CD4-positive, alpha-beta memory T cell (primary cell): ENCODE data around the gene DAAM1. TPM values are rescaled to one million over a fixed set of nuclear protein-coding genes. Genes with fewer than 3 reads are reported as not detected.

Experiments used
- CTCF ChIA-PET: fragments of 350-600 bp; sonication (Branson Sonifier 250); formaldehyde crosslinking; loops from one replicate; lab custom pipeline; 2021; ENCODE audit warnings: inconsistent platforms; ENCODE audit not compliant: partially characterized antibody; lab: Charles Lee
- POLR2A ChIA-PET: fragments of 350-600 bp; sonication (Branson Sonifier 250); formaldehyde crosslinking; loops from one replicate; lab custom pipeline; 2021; ENCODE audit not compliant: partially characterized antibody; lab: Charles Lee
- DNase-seq, 5 donors: peaks; one replicate each; pipeline versions ENCODE4 v3.0.0 to v3.0.0-alpha.2; 2020 to 2022; ENCODE audit warnings: mixed read lengths in 1 of 5
- H3K27ac ChIP-seq: one replicate; pipeline ENCODE4 v1.7.0; 2013; ENCODE audit warnings: low read depth, low read length
- H3K27me3 ChIP-seq: 2 replicates; pipeline ENCODE4 v1.7.0; 2013; ENCODE audit warnings: mild to moderate bottlenecking, low read length, moderate library complexity; ENCODE audit not compliant: insufficient read depth
- H3K36me3 ChIP-seq: 2 replicates; pipeline ENCODE4 v1.7.0; 2013; ENCODE audit warnings: mild to moderate bottlenecking, low read length, moderate library complexity; ENCODE audit not compliant: insufficient read depth
- H3K4me1 ChIP-seq: 2 replicates; pipeline ENCODE4 v1.7.0; 2013; ENCODE audit warnings: mild to moderate bottlenecking, low read length, moderate library complexity; ENCODE audit not compliant: insufficient read depth
- H3K4me3 ChIP-seq, 2 donors: one replicate each; pipeline ENCODE4 v1.7.0; 2013; ENCODE audit warnings: low read length in 2 of 2, mild to moderate bottlenecking in 1 of 2
- H3K9me3 ChIP-seq, 2 donors: one replicate each; pipeline ENCODE4 v1.7.0; 2013; ENCODE audit warnings: low read length in 2 of 2, control low read depth in 1 of 2; ENCODE audit not compliant: control insufficient read depth in 1 of 2
- H3K27ac Mint-ChIP-seq, 7 donors: one replicate each; pipeline ENCODE4 v1.8.0; 2020 to 2021; ENCODE audit warnings: mixed read lengths in 7 of 7, mild to moderate bottlenecking in 6 of 7, inconsistent platforms in 3 of 7, moderate library complexity in 3 of 7
- H3K27me3 Mint-ChIP-seq, 2 donors: one replicate each; pipeline ENCODE4 v1.8.0; 2020 to 2021; ENCODE audit warnings: mixed read lengths in 2 of 2
- H3K36me3 Mint-ChIP-seq, 2 donors: one replicate each; pipeline ENCODE4 v1.8.0; 2020 to 2021; ENCODE audit warnings: mixed read lengths in 2 of 2, inconsistent platforms in 1 of 2, mild to moderate bottlenecking in 1 of 2
- H3K4me1 Mint-ChIP-seq, 4 donors: one replicate each; pipeline ENCODE4 v1.8.0; 2020 to 2021; ENCODE audit warnings: mixed read lengths in 4 of 4, mild to moderate bottlenecking in 1 of 4
- H3K4me3 Mint-ChIP-seq, 8 donors: one replicate each; pipeline ENCODE4 v1.8.0; 2020 to 2021; ENCODE audit warnings: mixed read lengths in 8 of 8, mild to moderate bottlenecking in 7 of 8, moderate library complexity in 6 of 8, inconsistent platforms in 3 of 8
- H3K9me3 Mint-ChIP-seq, 8 donors: one replicate each; pipeline ENCODE4 v1.8.0; 2020 to 2021; ENCODE audit warnings: mixed read lengths in 8 of 8, mild to moderate bottlenecking in 5 of 8, inconsistent platforms in 3 of 8, moderate library complexity in 1 of 8
- intact Hi-C: fragments of 100-400 bp; cut with micrococcal nuclease; formaldehyde crosslinking; loops from one replicate; pipeline ENCODE4 v1.15.1; 2023
- polyA plus RNA-seq, 2 donors: library from polyadenylated mRNA; unstranded; fragments of 300-500 nt; fragmentation: Illumina TruSeq; gene quantifications; one replicate each; pipeline ENCODE4 v1.2.3, GENCODE V29; 2021
- total RNA-seq, 2 experiments: library from RNA; stranded (reverse); gene quantifications; one replicate each; pipeline ENCODE4 v1.2.3, GENCODE V29; 2021

DAAM1 gene
- total and polyA plus RNA-seq, 4 experiments from 2014 or later: 5.4 to 25.6 (median 20.0) TPM

GRCh38 chr14:59190372-59190771, 1.9 kb downstream of the DAAM1 start:
- Mint-ChIP-seq H3K9me3 (peaks cover 0 to 5% (median 0%) of the 10 kb centered on the region in 8 donors), H3K27me3 (peaks cover 0 to 3% of the 10 kb centered on the region in 2 donors), H3K27ac (peak overlapping the region; percentile 84 to 99 (median 98)), H3K4me3 (peak overlapping the region; percentile 95 to 100 (median 98)), H3K36me3 (peaks cover 0 to 16% of the 10 kb centered on the region in 2 donors), H3K4me1 (peaks cover 14 to 34% (median 16%) of the 10 kb centered on the region in 4 donors)
- H3K27me3 ChIP-seq: peaks cover 5% of the 10 kb centered on the region
- H3K4me1 ChIP-seq: peaks cover 16% of the 10 kb centered on the region
- DNase-seq: peak in 1 of 5 donors; percentile 43
- H3K4me3 ChIP-seq: peak overlapping the region; percentile 77 to 82
- ChIA-PET POLR2A (interaction anchor here (1.0 to 3.0 kb wide), 4 partner anchors 21 to 293 kb away, joined by 3 to 24 read pairs (median 8); partner anchors contain the start of genes JKAMP and L3HYPDH), CTCF (interaction anchor here (0.9 to 3.7 kb wide), 3 partner anchors 61 to 255 kb away, joined by 3 to 18 read pairs (median 14); no protein-coding TSS in a partner anchor)
- no peaks in the 10 kb centered on the region for H3K9me3 ChIP-seq
- no peaks in the 10 kb centered on the region for H3K36me3 ChIP-seq
- peak overlapping the region; percentile 88 for H3K27ac ChIP-seq
- intact Hi-C loops: no loop called here

GRCh38 chr14:59195912-59196311, 7.4 kb downstream of the DAAM1 start:
- H3K4me1 ChIP-seq: no peaks in the 10 kb centered on the region
- no peaks in the 10 kb centered on the region for H3K36me3 Mint-ChIP-seq
- CTCF ChIA-PET: no interaction called here
- H3K27me3 ChIP-seq: no peaks in the 10 kb centered on the region
- no peaks in the 10 kb centered on the region for H3K9me3 ChIP-seq
- no peaks in the 10 kb centered on the region for H3K27me3 Mint-ChIP-seq
- no peak overlapping the region for H3K27ac Mint-ChIP-seq
- H3K4me3 ChIP-seq: no peak overlapping the region
- intact Hi-C loops: no loop called here
- no peaks in the 10 kb centered on the region for H3K36me3 ChIP-seq
- no peaks in the 10 kb centered on the region for H3K9me3 Mint-ChIP-seq
- H3K4me1 Mint-ChIP-seq: peaks cover 0 to 18% (median 7%) of the 10 kb centered on the region in 4 donors
- no peak for DNase-seq
- H3K4me3 Mint-ChIP-seq: no peak overlapping the region
- H3K27ac ChIP-seq: no peak overlapping the region
- POLR2A ChIA-PET: no interaction called here

- Mint-ChIP-seq H3K9me3 (no peaks in the 10 kb centered on the region), H3K27me3 (no peaks in the 10 kb centered on the region), H3K36me3 (no peaks in the 10 kb centered on the region), H3K4me1 (peaks cover 4 to 12% (median 11%) of the 10 kb centered on the region in 4 donors), H3K27ac (no peak overlapping the region), H3K4me3 (no peak overlapping the region)
- Histone ChIP-seq H3K4me1 (no peaks in the 10 kb centered on the region), H3K9me3 (no peaks in the 10 kb centered on the region), H3K4me3 (no peak overlapping the region), H3K27me3 (no peaks in the 10 kb centered on the region), H3K27ac (no peak overlapping the region), H3K36me3 (no peaks in the 10 kb centered on the region)
- intact Hi-C loops: no loop called here
- POLR2A ChIA-PET: no interaction called here
- DNase-seq: no peak
- CTCF ChIA-PET: no interaction called here
Observed at GRCh38 chr14:59197695-59198262, 9.3 kb downstream of the DAAM1 start.

GRCh38 chr14:59199205-59199604, 10.7 kb downstream of the DAAM1 start:
- no peaks in the 10 kb centered on the region for H3K27me3 ChIP-seq
- no peaks in the 10 kb centered on the region for H3K4me1 ChIP-seq
- no peaks in the 10 kb centered on the region for H3K9me3 Mint-ChIP-seq
- H3K27ac ChIP-seq: no peak overlapping the region
- no peak for DNase-seq
- no peak overlapping the region for H3K27ac Mint-ChIP-seq
- no peaks in the 10 kb centered on the region for H3K9me3 ChIP-seq
- intact Hi-C loops: no loop called here
- ChIA-PET POLR2A (no interaction called here), CTCF (no interaction called here)
- peaks cover 4 to 9% (median 8%) of the 10 kb centered on the region in 4 donors for H3K4me1 Mint-ChIP-seq
- no peak overlapping the region for H3K4me3 Mint-ChIP-seq
- no peaks in the 10 kb centered on the region for H3K36me3 Mint-ChIP-seq
- H3K27me3 Mint-ChIP-seq: no peaks in the 10 kb centered on the region
- no peaks in the 10 kb centered on the region for H3K36me3 ChIP-seq
- H3K4me3 ChIP-seq: no peak overlapping the region

- H3K27ac ChIP-seq: no peak overlapping the region
- DNase-seq: no peak
- H3K27me3 Mint-ChIP-seq: no peaks in the 10 kb centered on the region
- CTCF ChIA-PET: no interaction called here
- no peaks in the 10 kb centered on the region for H3K9me3 ChIP-seq
- intact Hi-C loops: no loop called here
- H3K4me1 Mint-ChIP-seq: peaks cover 4 to 11% (median 8%) of the 10 kb centered on the region in 4 donors
- H3K27ac Mint-ChIP-seq: no peak overlapping the region
- H3K27me3 ChIP-seq: no peaks in the 10 kb centered on the region
- H3K36me3 Mint-ChIP-seq: no peaks in the 10 kb centered on the region
- no peaks in the 10 kb centered on the region for H3K9me3 Mint-ChIP-seq
- no peaks in the 10 kb centered on the region for H3K36me3 ChIP-seq
- no peak overlapping the region for H3K4me3 ChIP-seq
- H3K4me3 Mint-ChIP-seq: no peak overlapping the region
- no peaks in the 10 kb centered on the region for H3K4me1 ChIP-seq
- POLR2A ChIA-PET: no interaction called here
Observed at GRCh38 chr14:59199614-59200013, 11.1 kb downstream of the DAAM1 start.

DNA sequence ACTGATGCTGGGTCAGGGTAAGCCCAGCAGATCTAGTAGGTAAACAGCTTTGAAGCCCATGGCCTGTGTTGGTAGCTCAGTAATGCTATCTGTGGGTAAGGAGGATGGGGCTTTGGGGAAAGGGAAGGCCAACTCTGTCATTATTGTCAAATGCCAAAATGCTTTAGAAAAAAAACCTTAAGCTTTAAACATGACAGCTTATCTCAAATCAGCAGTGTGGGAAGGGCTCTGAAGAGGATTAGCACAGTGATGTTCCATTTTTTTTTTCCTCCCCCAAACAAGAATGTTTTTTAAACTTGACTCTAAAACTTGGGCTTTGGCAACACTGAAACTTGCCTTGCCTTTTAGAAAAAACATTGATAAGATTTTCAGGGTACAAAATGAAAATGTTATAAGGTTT, 11.7 kb downstream of the DAAM1 start:
- no peaks in the 10 kb centered on the region for H3K27me3 Mint-ChIP-seq
- H3K9me3 ChIP-seq: no peaks in the 10 kb centered on the region
- no peak overlapping the region for H3K27ac ChIP-seq
- peaks cover 4 to 15% (median 9%) of the 10 kb centered on the region in 4 donors for H3K4me1 Mint-ChIP-seq
- ChIA-PET CTCF (no interaction called here), POLR2A (no interaction called here)
- no peak overlapping the region for H3K4me3 ChIP-seq
- no peak overlapping the region for H3K27ac Mint-ChIP-seq
- no peaks in the 10 kb centered on the region for H3K4me1 ChIP-seq
- no peaks in the 10 kb centered on the region for H3K27me3 ChIP-seq
- no peak for DNase-seq
- no peaks in the 10 kb centered on the region for H3K36me3 ChIP-seq
- intact Hi-C loops: no loop called here
- H3K36me3 Mint-ChIP-seq: no peaks in the 10 kb centered on the region
- no peak overlapping the region for H3K4me3 Mint-ChIP-seq
- no peaks in the 10 kb centered on the region for H3K9me3 Mint-ChIP-seq

DNA sequence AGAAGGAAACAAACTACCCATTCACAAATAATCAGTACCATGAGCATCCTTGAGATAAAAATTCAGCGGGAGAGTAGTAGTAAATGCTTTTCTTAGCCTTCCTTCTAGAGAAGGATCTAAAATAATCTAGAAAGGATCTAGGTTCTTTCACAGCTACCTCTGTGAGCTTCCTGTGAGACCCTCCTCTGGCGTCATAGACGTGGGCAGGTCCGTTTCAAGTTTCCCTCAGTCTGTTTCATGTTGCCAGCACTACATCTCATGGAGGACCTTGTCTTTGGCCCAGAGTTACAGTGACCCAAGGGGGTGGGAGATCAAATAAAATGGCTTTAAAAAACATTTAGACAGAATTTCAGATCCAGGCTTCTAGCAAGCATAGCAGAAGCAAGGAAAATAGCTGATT, 13.6 kb downstream of the DAAM1 start:
- DNase-seq: no peak
- ChIA-PET CTCF (no interaction called here), POLR2A (no interaction called here)
- H3K27me3 Mint-ChIP-seq: no peaks in the 10 kb centered on the region
- H3K4me3 Mint-ChIP-seq: no peak overlapping the region
- H3K4me3 ChIP-seq: no peak overlapping the region
- intact Hi-C loops: no loop called here
- no peaks in the 10 kb centered on the region for H3K4me1 ChIP-seq
- no peaks in the 10 kb centered on the region for H3K36me3 Mint-ChIP-seq
- H3K27ac Mint-ChIP-seq: no peak overlapping the region
- H3K36me3 ChIP-seq: no peaks in the 10 kb centered on the region
- peaks cover 4 to 15% (median 8%) of the 10 kb centered on the region in 4 donors for H3K4me1 Mint-ChIP-seq
- no peaks in the 10 kb centered on the region for H3K9me3 ChIP-seq
- no peaks in the 10 kb centered on the region for H3K9me3 Mint-ChIP-seq
- no peak overlapping the region for H3K27ac ChIP-seq
- H3K27me3 ChIP-seq: no peaks in the 10 kb centered on the region
